Kidney (tissue), 14 donors: ENCODE data around the gene MRPL54. TPM values are rescaled to one million over a fixed set of nuclear protein-coding genes. Genes with fewer than 3 reads are reported as not detected.

Experiments
- DNase-seq, 5 donors: peaks; one replicate each; pipeline ENCODE4 v3.0.0-alpha.2; 2013 to 2020
- FAIRE-seq: peaks from 2 replicates; lab custom pipeline; 2012; peaks lifted over from hg19 to GRCh38; lab: Jason Lieb, UNC
- H3K27ac ChIP-seq, 2 donors: one replicate each; pipeline ENCODE4 v1.7.0; 2013; ENCODE audit warnings: low read depth in 2 of 2, low read length in 2 of 2, inconsistent platforms in 1 of 2
- H3K27me3 ChIP-seq: one replicate; pipeline ENCODE4 v1.7.1; 2013; ENCODE audit warnings: low read length, inconsistent platforms; ENCODE audit not compliant: control insufficient read depth, insufficient read depth
- H3K36me3 ChIP-seq, 3 donors: one replicate each; pipeline versions ENCODE4 v1.7.0 to v1.7.1; 2013; ENCODE audit warnings: low read length in 3 of 3, control low read depth in 1 of 3, inconsistent platforms in 1 of 3; ENCODE audit not compliant: insufficient read depth in 3 of 3, control insufficient read depth in 2 of 3
- H3K4me1 ChIP-seq, 3 donors: one replicate each; pipeline versions ENCODE4 v1.7.0 to v1.7.1; 2013; ENCODE audit warnings: low read length in 3 of 3, inconsistent platforms in 1 of 3, low read depth in 1 of 3; ENCODE audit not compliant: control insufficient read depth in 2 of 3, insufficient read depth in 2 of 3
- H3K4me3 ChIP-seq, 3 donors: one replicate each; pipeline versions ENCODE4 v1.7.0 to v1.8.1; 2013; ENCODE audit warnings: low read length in 3 of 3, control low read depth in 1 of 3, inconsistent platforms in 1 of 3
- H3K9ac ChIP-seq, 3 donors: one replicate each; pipeline versions ENCODE4 v1.7.0 to v1.7.1; 2013; ENCODE audit warnings: low read length in 3 of 3, control low read depth in 1 of 3, inconsistent platforms in 1 of 3
- H3K9me3 ChIP-seq, 3 donors: one replicate each; pipeline versions ENCODE4 v1.7.0 to v1.7.1; 2013; ENCODE audit warnings: low read length in 3 of 3, control low read depth in 1 of 3, inconsistent platforms in 1 of 3; ENCODE audit not compliant: control insufficient read depth in 2 of 3, insufficient read depth in 1 of 3
- intact Hi-C: fragments of 100-400 bp; cut with DNase I; formaldehyde crosslinking; loops from one replicate; pipeline ENCODE4 v1.11.1; 2022
- polyA plus RNA-seq: library from polyadenylated mRNA; stranded (reverse); fragments of 350-450 nt; fragmentation: Illumina TruSeq; extraction: RNeasy Lipid Tissue Mini Kit (QIAGEN cat#74804); gene quantifications from one replicate; pipeline ENCODE4 v1.2.3, GENCODE V29; 2014; ENCODE audit warnings: low read depth, low replicate concordance; ENCODE audit not compliant: insufficient read depth
- total RNA-seq: library from RNA; stranded (reverse); fragmentation: NEBNext Ultra II Directional; extraction: Animal tissue kit (Norgen Biotek cat#: 25700); gene quantifications from one replicate; pipeline ENCODE4 v1.2.1, GENCODE V29; 2021
- TF ChIP-seq, protein P1 (sequence below): IDR thresholded peaks from 3 replicates; pipeline ENCODE4 v1.5.1; 2012; ENCODE audit warnings: mild to moderate bottlenecking, moderate library complexity, borderline replicate concordance; ENCODE audit not compliant: insufficient read depth; ENCODE audit errors: extremely low read depth
- donor health status: control.
- donor health status: control.
- donor health status: control.
- donor health status: control.
- donor health status: control.
- donor health status: DM: yes; HTN: yes; CAD: no.
- donor health status: Normal renal cell carcinoma (clear cell type).

MRPL54 gene
- total and polyA plus RNA-seq, 2 donors from 2014 or later = 57.6 to 151 TPM

- H3K4me1 ChIP-seq = no peaks in the 10 kb centered on the region
- TF ChIP-seq, protein P1, sequence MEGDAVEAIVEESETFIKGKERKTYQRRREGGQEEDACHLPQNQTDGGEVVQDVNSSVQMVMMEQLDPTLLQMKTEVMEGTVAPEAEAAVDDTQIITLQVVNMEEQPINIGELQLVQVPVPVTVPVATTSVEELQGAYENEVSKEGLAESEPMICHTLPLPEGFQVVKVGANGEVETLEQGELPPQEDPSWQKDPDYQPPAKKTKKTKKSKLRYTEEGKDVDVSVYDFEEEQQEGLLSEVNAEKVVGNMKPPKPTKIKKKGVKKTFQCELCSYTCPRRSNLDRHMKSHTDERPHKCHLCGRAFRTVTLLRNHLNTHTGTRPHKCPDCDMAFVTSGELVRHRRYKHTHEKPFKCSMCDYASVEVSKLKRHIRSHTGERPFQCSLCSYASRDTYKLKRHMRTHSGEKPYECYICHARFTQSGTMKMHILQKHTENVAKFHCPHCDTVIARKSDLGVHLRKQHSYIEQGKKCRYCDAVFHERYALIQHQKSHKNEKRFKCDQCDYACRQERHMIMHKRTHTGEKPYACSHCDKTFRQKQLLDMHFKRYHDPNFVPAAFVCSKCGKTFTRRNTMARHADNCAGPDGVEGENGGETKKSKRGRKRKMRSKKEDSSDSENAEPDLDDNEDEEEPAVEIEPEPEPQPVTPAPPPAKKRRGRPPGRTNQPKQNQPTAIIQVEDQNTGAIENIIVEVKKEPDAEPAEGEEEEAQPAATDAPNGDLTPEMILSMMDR = no peak
- FAIRE-seq (no peak), DNase-seq (no peak)
- peaks cover 0 to 4% (median 0%) of the 10 kb centered on the region in 3 donors for H3K36me3 ChIP-seq
- H3K27ac ChIP-seq = no peak overlapping the region
- H3K9me3 ChIP-seq = peaks cover 0 to 3% (median 0%) of the 10 kb centered on the region in 3 donors
- H3K27me3 ChIP-seq = no peaks in the 10 kb centered on the region
- no peak overlapping the region for H3K9ac ChIP-seq
- intact Hi-C loops = no loop called here
- no peak overlapping the region for H3K4me3 ChIP-seq
Observed at GRCh38 chr19:3743486-3743885, 19.0 kb upstream of the MRPL54 start.

- no peaks in the 10 kb centered on the region for H3K4me1 ChIP-seq
- DNase-seq (no peak), FAIRE-seq (no peak)
- no peak overlapping the region for H3K4me3 ChIP-seq
- TF ChIP-seq, protein P1 = no peak
- H3K9me3 ChIP-seq = peaks cover 0 to 3% (median 0%) of the 10 kb centered on the region in 3 donors
- no peaks in the 10 kb centered on the region for H3K27me3 ChIP-seq
- H3K36me3 ChIP-seq = peaks cover 0 to 8% (median 6%) of the 10 kb centered on the region in 3 donors
- H3K9ac ChIP-seq = no peak overlapping the region
- H3K27ac ChIP-seq = no peak overlapping the region
- intact Hi-C loops = no loop called here
Observed at GRCh38 chr19:3745363-3746045, 17.0 kb upstream of the MRPL54 start.

- Histone ChIP-seq H3K9me3 (peaks cover 0 to 3% (median 0%) of the 10 kb centered on the region in 3 donors), H3K4me1 (no peaks in the 10 kb centered on the region), H3K4me3 (no peak overlapping the region), H3K36me3 (peaks cover 0 to 8% (median 8%) of the 10 kb centered on the region in 3 donors), H3K27me3 (no peaks in the 10 kb centered on the region), H3K9ac (no peak overlapping the region), H3K27ac (no peak overlapping the region)
- TF ChIP-seq, protein P1 = no peak
- intact Hi-C loops = no loop called here
- FAIRE-seq (no peak), DNase-seq (no peak)
Observed at GRCh38 chr19:3746371-3747056, 16.0 kb upstream of the MRPL54 start.
